NCI-H2107 (cell line): ENCODE results near the gene AFAP1.

Experiments used
- DNase-seq: peaks from one replicate; lab custom pipeline; 2025; lab: John Stamatoyannopoulos, UW

The AFAP1 gene

DNA sequence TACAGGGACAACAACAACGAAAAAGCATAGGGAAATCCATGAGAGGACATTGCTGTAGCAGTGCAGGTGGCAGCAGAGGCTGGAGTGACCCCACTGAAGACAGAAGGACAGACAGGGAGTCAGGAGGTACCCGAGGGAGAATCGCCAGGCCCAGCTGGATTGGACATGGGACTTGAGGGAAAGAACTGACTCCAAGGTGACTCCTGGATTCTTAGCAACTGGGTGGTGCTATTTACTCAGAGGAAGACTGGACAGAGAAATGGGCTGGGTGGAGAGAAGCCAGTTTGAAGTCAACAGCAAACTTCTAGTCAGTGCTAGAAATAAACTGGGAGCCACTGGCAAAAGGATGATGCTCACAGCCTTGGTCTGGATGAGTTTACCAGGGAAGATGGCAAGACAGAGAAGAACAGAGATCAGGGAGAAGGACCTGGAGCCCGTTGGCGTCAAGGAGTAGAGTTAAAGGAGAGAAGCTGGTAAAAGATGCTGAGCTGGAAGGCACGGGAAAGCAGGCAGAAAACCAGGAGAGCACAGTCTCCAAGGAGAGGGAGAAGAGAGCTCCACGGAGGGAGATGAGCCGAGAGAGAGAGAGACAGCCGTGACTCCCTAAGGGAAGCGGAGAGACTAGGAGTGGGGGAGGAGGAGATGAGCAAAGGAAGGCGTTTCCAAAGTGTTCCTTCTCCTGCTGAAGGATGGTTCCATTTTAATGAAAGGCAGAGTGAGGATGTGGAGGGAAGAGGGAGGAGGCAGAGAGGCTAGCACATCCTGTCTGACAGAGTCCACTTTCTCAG, 119.4 kb downstream of the AFAP1 start:
- DNase-seq: no peak

DNA sequence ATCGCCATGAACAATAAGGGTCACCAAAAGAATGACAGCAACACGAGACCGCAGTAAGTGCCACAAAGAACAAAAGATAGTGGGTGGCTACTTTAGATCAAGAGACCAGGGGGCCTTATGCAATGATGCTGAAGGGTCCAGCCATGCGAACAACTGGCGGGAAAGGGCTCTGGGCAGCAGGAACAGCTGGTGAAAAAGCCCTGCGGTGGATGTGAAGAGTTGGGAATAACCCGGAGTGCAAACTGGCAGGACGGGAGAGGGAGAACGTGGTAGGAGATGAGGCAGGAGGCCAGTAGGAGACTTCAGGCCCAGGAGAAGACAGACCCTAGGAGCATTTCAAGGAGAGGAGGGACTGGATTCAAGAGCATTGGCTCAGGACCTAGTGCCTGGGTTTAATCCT, 120.2 kb downstream of the AFAP1 start:
- no peak for DNase-seq

DNA sequence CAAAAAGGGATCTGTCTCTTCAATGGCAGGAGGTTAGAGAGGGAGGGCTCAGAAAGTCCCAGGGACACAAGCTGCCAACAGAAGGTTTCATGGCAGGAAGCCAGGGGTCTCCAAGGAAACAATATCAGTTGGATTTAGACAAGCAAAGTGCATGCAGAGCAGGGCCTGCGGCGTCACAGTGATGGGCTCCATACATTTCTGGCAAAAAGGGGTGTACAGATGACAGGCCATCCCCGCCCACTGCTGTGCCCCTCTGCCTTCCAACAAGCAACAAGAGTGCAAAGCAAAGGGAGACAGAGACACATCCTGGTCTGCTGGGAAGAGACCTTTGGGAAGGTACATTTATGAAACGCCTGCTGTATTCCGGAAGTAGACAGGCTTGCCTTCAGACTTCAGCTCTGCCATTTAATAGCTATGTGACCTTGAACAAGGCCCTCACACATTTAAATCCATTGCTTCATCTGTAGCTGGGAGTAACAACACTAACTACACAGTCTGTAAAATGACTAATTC, 121.2 kb downstream of the AFAP1 start:
- no peak for DNase-seq

DNA sequence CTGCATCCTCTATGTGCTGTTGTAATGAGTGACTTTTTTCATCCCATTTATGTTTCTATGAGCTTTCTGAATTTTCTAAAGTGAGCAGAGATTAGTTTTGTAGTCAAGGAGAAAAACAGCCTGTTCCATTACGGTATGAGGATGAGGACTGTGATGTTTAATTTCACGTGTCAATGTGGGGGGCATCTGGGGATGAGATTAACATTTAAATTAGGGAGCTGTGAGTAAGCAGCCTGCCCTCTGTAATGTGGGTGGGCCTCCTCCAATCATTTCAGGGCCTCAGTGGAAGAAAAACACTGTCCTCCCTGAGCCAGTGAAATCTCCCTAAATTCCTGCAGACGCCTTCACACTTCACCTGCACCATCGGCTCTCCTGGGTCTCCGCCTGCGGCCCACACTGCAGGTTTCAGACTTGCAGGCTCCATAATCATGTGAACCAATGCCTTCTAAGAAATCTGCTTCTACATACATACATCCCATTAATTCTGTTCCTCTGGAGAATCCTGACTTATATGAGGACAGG, 121.7 kb downstream of the AFAP1 start:
- no peak for DNase-seq

DNA sequence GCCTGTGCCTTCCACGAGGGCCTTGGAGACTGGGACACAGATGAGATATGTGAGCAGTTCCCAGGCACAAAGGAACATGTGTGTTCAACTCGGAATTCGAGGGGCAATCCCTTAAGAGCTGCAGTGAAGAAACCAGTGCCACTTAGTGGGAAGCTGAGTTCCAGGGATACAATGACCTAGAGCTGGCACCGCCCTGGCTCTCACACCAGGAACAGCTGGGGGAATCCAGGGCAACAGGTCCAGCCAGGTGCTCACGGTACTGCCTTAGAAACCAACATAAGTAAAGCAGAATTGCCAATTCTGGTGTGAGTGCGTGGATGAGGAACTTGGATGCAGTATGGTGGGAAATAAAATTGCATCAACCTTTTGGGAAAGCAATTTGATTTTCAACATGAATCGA, 122.9 kb downstream of the AFAP1 start:
- DNase-seq: no peak

DNA sequence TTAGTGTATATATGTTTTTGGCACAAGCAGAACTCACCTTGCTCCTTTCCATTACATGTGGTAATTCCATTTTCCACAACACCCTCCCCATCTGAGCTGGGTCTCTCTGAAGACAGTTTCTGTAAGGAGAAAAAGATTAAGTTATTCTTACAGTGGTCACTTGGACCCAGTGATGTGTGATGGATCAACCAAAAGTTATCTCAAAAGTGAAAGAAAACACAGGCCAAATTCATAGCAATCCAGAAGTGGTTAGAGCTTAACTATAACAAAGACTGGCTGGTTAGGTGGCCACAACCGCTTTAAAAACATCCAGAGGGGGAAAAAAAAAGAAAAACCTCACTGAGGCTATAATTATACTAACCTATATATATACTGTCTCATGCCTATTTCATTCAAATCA, 123.7 kb downstream of the AFAP1 start:
- no peak for DNase-seq

DNA sequence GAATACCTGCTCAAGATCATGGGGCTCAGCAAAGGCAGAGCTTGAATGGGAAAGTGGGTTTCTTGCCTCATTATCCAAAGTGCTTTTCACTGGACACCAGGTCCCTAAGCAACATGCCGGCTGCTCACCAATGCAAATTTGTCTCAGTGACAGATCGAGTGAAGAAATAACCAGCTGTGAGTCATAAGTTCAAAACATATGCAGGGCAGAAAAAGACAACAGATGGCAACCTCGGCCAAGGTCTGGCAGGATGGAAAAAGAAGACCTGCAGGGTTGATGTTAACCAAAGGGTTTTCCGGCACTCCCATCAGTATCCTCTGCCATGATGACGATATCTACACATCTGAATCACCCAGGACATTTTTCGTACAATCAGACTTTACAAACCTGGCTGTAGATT, 124.1 kb downstream of the AFAP1 start:
- DNase-seq: no peak

DNA sequence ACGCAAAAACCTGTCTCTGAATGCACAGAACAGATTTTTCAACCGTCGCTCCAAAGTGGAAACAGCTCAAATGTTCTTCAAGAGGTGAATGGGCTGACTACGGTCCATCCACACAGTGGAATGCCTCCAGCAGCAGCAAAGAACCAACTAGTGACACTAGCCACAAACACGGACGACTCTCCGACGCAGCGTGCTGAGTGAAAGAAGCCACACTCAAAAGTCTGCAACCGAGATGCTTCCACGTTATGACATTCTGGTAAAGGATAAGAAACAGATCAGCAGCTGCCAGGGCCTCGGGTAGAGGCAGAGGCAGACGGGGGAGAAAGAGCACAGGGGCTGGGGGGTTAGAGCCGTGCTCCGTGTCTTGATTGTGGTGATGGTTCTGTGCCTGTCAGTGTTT, 125.2 kb downstream of the AFAP1 start:
- no peak for DNase-seq

DNA sequence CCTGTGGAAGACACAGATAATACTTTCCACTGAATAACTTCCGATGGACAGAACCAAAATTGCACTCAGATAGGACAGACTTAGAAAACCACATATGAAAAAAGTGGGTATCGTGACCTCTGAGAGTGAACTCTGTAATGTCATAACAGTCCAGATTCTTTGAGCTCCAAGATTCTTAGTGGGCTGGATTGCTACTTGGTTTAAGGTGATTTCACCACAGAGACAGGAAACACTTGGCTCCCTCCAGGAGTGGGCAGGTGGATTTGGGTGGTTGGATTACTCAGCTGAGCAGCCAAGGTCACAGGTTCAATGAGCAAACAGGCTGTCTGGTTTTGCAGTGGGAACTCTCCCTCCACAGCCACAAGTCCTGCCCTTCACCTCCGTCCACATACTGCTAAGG, 126.0 kb downstream of the AFAP1 start:
- no peak for DNase-seq

DNA sequence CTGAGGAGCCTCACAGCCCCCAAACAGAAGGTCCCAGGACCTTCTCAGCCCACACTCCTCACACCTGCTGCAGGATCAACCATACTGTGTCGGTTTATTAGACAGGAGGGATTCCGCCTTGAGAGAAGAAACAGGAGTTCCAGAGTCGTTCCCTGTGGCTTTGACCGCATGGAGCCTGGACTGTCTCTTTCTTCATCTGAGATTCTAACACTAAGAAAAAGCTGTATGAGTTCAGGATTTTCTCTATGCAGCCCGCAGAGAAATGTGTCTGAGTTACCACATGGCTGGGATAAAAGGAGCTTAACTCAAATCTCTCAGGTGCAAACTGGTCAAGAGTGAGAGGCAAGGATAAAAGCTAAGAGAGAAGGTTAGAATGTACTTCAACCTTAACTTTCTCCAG, 126.7 kb downstream of the AFAP1 start:
- no peak for DNase-seq

DNA sequence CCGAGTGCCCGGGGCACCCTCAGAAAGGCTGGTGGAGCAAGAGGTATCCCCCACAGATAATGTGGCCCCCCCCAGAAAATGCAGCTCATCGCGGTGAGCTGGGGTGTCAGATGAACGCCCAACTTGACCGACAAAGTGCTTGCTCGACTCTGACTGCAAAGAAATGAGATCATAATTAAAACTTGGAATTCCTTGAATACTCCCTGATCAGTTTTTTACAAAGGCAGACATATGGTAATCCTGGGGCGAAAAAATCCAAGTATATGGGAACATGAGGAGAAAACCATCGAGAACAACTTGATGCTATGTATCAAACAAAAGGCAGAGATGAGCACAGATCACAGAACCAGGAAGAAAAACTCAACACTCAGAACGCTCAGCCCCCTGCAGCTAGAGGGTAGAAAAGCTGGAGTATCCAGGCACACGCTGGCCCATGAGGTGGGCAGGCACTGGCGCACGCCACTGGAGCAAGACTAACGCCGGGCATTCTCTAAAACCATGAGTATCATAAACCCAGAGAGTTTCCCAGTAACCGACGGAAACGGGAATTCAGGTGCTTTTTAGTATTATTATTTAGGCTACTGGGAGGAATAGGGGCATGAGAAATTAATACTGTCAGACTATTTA, 127.3 kb downstream of the AFAP1 start:
- DNase-seq: no peak

DNA sequence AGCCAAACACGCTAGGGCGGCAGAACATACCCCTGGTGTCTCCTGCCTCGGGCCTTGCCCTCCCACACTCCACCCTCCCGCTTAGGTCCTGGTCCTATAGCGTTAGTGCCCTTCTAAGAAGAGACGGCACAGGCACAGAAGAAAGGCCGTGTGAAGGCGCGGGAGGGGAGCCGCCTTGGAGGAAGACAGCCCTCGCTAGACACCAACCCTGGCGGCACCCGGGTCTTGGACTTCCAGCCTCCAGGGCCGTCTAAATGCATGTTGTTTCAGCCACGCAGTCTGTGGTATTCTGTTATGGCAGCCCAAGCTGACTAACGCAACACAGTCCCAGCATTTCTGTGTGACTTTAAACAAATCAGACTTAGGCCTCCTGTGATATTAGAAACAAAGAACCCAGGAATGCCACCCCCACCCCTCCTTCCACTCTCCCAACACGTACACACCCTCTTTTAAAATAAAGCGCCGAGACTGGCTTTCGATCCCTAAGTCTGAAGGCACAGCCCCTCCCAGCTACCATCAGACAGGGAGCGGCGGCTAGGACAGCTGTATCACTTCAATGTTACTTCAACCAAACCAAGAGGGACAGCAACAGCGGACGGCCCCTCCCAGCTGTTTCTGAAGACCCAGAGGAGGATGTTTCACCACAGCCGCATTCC, 128.0 kb downstream of the AFAP1 start:
- no peak for DNase-seq

DNA sequence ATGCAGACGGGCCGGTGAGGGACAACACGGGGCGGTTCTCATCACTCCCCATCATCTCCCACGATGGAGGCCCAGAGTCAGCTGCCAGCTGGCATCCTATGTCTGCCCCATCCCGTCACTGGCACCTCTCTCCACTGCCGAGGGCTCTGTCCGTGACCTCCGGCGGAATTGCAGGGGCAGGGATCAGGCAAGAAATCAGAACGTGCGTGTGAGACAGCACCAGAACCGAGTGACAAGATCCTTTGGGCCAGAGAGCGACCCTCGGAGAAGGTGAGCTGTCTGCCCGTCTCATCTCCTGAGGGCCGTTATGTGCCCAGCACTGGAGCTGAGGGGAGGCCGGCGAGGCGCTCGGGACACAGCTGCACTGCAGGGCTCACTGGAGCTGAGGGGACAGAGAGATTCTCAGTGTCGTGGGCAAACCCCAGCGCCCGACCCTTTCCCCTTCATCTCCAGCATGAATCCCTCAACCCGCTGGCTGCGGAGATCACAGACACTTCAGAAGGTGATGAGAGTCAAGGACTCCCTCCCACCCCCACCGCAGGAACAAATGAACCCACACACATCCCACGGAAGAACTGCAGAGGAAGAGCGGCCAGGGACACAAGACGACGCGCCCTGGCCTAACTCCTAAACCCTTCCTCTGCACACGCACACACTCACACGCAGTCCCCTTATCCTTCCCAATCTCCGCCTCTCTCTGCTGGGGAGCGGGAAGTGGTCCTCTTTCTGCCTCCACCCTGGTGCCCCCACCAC, 128.7 kb downstream of the AFAP1 start:
- no peak for DNase-seq

DNA sequence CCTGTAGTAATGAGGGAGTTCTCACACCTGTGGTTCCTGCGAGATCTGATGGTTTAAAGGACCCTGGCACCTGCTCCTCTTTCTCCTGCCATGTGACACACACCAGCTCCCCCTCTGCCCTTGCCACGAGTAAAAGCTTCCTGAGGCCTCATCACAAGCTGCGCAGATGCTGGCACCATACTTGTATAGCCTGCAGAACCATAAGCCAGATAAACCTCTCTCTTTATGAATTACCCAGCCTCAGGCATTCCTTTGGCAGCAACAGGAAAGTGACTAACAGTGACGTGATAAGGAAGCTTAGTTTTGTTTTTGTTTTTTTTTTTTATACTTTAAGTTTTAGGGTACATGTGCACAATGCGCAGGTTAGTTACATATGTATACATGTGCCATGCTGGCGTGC, 130.9 kb downstream of the AFAP1 start:
- DNase-seq: no peak

DNA sequence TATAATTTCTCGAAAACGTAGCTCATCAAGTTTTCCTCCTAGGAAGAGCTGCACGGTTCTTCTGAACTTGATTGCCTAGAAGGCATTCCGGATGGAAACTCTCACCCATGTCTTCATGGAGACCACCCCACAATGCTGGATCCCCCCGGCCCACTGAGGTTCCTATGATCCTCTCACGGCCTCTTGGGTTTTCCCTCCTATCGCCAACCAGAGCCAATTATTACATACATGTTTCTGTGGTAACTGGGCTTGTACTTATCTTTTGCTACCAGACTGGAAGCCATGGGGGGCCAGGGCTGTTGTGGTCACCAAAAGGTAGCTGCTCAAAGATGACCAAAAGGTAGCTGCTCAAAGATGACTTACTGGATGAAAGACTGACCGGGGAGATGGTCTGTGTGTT, 131.5 kb downstream of the AFAP1 start:
- no peak for DNase-seq

DNA sequence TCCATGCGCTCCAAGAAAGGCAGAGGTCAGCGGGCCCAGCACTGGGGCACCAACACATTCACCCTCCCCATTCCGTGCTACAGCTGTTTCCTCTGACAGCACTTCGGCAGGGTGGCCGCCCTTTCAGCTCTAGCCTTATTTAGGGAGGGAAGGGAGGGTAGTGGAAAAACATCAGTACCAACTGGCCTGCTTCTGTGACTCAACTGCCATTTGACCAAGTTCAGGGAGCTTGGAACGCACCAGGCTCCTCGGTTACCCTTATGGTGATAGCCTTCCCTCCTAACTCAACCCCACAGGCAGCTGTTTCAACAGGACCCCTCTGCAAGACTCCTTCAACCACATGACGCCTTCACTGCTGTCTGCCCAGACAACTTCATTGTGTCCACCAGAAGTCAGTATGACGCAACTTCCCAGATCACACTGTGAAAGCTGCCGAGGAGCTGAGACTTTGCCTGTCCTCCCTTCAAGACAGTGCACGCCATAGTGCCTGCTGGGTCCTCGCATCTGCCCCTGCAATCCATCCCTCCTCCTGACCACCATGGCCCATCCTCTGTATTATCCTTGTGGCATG, 132.2 kb downstream of the AFAP1 start:
- no peak for DNase-seq

DNA sequence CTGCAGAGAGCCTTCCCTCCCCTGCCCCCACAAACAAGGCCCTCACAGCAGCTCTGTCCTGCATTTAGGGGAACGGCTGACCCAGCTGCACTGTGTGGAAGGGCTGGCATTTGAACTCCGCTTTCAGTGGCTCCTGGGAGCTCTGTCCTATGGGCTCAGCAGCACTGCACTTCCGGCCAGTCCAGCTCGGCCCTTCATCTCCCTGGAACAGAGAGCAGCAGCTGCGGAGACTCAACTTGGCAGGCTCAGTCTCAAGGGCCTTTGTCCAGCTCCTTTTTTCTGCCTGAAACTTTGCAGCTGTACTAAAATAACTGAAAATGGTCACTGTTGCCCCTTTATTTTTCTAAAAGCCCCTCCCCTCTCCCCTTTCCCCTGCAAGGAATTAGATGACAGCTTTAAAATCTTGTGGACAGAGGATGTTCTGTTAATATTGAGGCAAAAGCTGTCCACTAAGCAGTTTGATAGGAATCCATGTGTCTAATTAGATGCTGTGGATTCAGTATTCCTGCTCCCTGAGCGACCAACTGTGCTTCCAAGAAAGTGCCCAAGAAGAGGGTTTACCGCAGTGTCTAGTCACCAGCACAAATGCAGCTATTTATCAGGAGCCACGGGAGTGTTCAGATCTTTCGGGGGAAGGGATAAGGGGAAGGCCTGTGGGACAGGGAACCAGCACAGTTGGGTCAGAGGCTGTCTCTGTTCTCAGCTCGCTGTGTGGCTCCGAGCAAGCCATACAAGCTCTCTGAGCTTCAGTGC, 133.1 kb downstream of the AFAP1 start:
- DNase-seq: no peak

DNA sequence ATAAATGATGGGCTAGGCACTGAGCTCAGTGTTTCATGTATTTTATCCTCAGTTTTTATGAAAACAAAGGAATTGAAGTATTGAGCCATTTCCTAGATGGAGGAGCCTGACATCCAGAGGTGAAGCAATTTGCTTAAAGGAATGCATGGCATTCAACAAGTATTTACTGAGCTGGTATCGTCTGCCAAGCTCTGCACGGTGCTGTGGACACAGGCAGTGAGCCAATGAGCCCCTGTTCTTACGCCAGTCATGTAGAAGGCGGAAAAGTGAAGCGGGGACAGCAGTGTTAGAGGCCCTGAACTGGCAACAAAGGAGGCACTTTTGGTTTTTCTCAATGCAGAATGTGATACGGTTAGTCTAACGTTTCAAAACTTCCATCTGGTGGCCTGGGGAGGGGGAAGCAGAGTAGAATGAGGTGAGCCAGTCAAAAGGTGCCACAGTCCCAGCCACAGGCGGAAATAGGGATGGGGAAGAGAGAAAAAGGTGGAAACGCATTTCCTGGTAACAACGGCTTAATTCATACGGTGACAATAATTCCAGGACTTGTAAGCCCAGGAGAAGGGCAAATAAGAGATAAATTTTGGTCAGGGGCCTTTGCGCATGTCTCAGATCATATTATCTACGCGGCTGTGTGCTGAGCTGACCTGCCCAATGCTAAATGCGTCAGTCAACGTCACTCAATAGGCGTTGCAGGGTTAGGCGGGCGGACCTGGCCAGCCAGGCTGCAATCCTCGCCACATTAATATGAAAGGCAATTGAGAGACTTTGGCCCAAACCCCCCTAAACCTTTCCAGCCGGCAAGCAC, 133.9 kb downstream of the AFAP1 start:
- DNase-seq: no peak

DNA sequence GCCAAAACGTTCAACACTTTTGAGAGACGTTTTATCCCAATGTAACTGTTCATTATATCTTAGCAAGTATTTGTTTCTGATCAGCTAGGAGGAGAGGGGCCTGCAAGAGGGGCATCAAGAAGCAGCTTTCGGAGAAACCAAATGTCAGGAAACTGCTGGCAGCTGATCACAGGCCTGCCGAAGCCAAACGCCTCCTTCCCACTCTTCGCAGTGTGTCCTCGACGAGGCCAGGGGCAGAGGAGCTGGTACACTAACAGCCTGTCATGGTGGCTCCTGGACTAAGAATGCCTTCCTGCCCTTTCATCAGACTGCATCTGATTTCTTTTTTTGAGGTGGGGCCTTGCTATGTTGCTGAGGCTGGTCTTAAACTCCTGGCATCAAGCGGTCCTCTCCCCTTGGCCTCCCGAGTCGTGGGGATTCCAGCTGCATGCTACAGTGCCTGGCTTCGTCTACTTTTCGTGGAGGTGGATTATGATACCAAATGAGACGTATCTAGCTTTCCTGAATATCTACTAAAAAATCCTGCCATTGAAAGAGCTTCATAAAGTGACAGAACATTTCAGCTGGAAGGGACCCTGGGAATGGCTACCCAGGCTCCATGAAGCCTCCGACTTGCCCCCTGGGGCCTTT, 134.8 kb downstream of the AFAP1 start:
- no peak for DNase-seq
